ENCODE data around the gene ADA. TPM values are rescaled to one million over a fixed set of nuclear protein-coding genes. Genes with fewer than 3 reads are reported as not detected.

ADA gene
- total and polyA plus RNA-seq, 9 of the 15 experiments (the other 6 are each of a cell fraction or from before 2014, with no cell fraction given), result 2.4 to 26.1 (median 5.3) TPM

GRCh38 chr20:44688053-44688625, 36.6 kb upstream of the ADA start (continued):
- TF ChIP-seq, protein P1, sequence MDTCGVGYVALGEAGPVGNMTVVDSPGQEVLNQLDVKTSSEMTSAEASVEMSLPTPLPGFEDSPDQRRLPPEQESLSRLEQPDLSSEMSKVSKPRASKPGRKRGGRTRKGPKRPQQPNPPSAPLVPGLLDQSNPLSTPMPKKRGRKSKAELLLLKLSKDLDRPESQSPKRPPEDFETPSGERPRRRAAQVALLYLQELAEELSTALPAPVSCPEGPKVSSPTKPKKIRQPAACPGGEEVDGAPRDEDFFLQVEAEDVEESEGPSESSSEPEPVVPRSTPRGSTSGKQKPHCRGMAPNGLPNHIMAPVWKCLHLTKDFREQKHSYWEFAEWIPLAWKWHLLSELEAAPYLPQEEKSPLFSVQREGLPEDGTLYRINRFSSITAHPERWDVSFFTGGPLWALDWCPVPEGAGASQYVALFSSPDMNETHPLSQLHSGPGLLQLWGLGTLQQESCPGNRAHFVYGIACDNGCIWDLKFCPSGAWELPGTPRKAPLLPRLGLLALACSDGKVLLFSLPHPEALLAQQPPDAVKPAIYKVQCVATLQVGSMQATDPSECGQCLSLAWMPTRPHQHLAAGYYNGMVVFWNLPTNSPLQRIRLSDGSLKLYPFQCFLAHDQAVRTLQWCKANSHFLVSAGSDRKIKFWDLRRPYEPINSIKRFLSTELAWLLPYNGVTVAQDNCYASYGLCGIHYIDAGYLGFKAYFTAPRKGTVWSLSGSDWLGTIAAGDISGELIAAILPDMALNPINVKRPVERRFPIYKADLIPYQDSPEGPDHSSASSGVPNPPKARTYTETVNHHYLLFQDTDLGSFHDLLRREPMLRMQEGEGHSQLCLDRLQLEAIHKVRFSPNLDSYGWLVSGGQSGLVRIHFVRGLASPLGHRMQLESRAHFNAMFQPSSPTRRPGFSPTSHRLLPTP (IDR thresholded peaks at IDR 0.05; ENCODE audit: borderline replicate concordance, extremely low read depth, insufficient read length), result no peak
- no peak for TF ChIP-seq RBM39 (optimal IDR thresholded peaks at IDR 0.05; ENCODE audit: low read depth, low read length)
- no peak for TF ChIP-seq FOXA3 (CRISPR knock-in tag; conservative IDR thresholded peaks at IDR 0.05 in 1 of 2, IDR thresholded peaks at IDR 0.05 in 1 of 2)
- TF ChIP-seq, protein P2, sequence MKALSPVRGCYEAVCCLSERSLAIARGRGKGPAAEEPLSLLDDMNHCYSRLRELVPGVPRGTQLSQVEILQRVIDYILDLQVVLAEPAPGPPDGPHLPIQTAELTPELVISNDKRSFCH (CRISPR knock-in tag; IDR thresholded peaks at IDR 0.05), result no peak
- TF ChIP-seq, protein P2 (tag; IDR thresholded peaks at IDR 0.05), result no peak
- TF ChIP-seq ZNF77 (CRISPR knock-in tag; IDR thresholded peaks at IDR 0.05), result no peak
- TF ChIP-seq MTA1 (IDR thresholded peaks at IDR 0.05; ENCODE audit: borderline replicate concordance), result no peak
